HepG2 (cell line): ENCODE data around the gene GPBAR1. TPM values are rescaled to one million over a fixed set of nuclear protein-coding genes. Genes with fewer than 3 reads are reported as not detected.
A peak's percentile ranks its signal among the peaks of the same experiment; 100 is the strongest.

Experiments
- BORCS8-MEF2B ChIP-seq: sonication (generic); formaldehyde crosslinking; IDR thresholded peaks from 2 replicates; pipeline ENCODE4 v1.8.0; 2022; ENCODE audit warnings: mild to moderate bottlenecking, missing genetic modification reagents
- CTCF ChIP-seq: sonication (generic); formaldehyde crosslinking; IDR thresholded peaks from 2 replicates; pipeline ENCODE4 v1.5.0; 2020; ENCODE audit warnings: mild to moderate bottlenecking, missing genetic modification reagents, moderate library complexity
- HNRNPL ChIP-seq: fragments of 200-400 bp; formaldehyde crosslinking; IDR thresholded peaks from 2 replicates; pipeline ENCODE4 v1.6.1; 2017; ENCODE audit warnings: mild to moderate bottlenecking, low read depth, low read length
- RAD21 ChIP-seq: fragments of 450-650 bp; formaldehyde crosslinking; IDR thresholded peaks from 2 replicates; pipeline ENCODE4 v1.5.0; 2020; ENCODE audit warnings: mild to moderate bottlenecking
- STAG1 ChIP-seq: sonication (generic); formaldehyde crosslinking; IDR thresholded peaks from 2 replicates; pipeline ENCODE4 v1.4.0; 2020; ENCODE audit warnings: missing genetic modification reagents
- ZMYM3 ChIP-seq: sonication (generic); formaldehyde crosslinking; IDR thresholded peaks from 2 replicates; pipeline ENCODE4 v1.5.1; 2020; ENCODE audit warnings: mild to moderate bottlenecking, missing genetic modification reagents
- ZNF569 ChIP-seq: sonication (generic); formaldehyde crosslinking; IDR thresholded peaks from 2 replicates; pipeline ENCODE4 v1.5.0; 2020; ENCODE audit warnings: mild to moderate bottlenecking, missing genetic modification reagents, moderate library complexity, borderline replicate concordance
- polyA plus RNA-seq, 8 experiments: library from polyadenylated mRNA; depleted of rRNA in 3 of 8; stranded (reverse) in 7 of 8; unstranded in 1 of 8; fragments of >200 nt; fragmentation: Illumina TruSeq in 4 of 8; extraction: Trizol in 4 of 8; gene quantifications; 2 replicates each; pipeline versions ENCODE4 v1.2.1 to v1.2.3, GENCODE V29; 2011 to 2016; ENCODE audit warnings: low read depth in 4 of 8, missing spikeins in 1 of 8, mixed read lengths in 1 of 8; ENCODE audit not compliant: insufficient read depth in 1 of 8
- total RNA-seq, 5 experiments: library from RNA; depleted of rRNA; stranded (reverse); fragments of >200 nt; fragmentation: Illumina TruSeq; extraction: Trizol; gene quantifications; 2 replicates each; pipeline ENCODE4 v1.2.3, GENCODE V29; 2016; ENCODE audit warnings: low read depth in 1 of 5
- TF ChIP-seq, protein P1 (sequence below): sonication (generic); formaldehyde crosslinking; IDR thresholded peaks from 2 replicates; pipeline ENCODE4 v1.9.0; 2022; ENCODE audit warnings: missing genetic modification reagents, mild to moderate bottlenecking, borderline replicate concordance
- TF ChIP-seq, protein P2 (sequence below): sonication (generic); formaldehyde crosslinking; IDR thresholded peaks from 2 replicates; pipeline ENCODE4 v1.4.0; 2020; ENCODE audit warnings: missing genetic modification reagents

Gene GPBAR1
- total and polyA plus RNA-seq, 2 of the 13 experiments (the other 11 are each of a cell fraction or from before 2014, with no cell fraction given): 0.05 to 0.09 TPM

- TF ChIP-seq, protein P1, sequence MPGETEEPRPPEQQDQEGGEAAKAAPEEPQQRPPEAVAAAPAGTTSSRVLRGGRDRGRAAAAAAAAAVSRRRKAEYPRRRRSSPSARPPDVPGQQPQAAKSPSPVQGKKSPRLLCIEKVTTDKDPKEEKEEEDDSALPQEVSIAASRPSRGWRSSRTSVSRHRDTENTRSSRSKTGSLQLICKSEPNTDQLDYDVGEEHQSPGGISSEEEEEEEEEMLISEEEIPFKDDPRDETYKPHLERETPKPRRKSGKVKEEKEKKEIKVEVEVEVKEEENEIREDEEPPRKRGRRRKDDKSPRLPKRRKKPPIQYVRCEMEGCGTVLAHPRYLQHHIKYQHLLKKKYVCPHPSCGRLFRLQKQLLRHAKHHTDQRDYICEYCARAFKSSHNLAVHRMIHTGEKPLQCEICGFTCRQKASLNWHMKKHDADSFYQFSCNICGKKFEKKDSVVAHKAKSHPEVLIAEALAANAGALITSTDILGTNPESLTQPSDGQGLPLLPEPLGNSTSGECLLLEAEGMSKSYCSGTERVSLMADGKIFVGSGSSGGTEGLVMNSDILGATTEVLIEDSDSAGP (CRISPR knock-in tag): 0 out of 2 replicates have a peak, but pooled peaks have one; percentile 29
- TF ChIP-seq ZMYM3 (CRISPR knock-in tag) (no peak), BORCS8-MEF2B (CRISPR knock-in tag) (peak; percentile 33; the same call in 1 of the 2 replicates), CTCF (CRISPR knock-in tag) (peak; percentile 50), ZNF569 (CRISPR knock-in tag) (no peak), RAD21 (CRISPR knock-in tag) (peak; percentile 27; the same call in 1 of the 2 replicates), STAG1 (CRISPR knock-in tag) (peak; percentile 36), HNRNPL (0 out of 2 replicates have a peak, but pooled peaks have one; percentile 20)
- TF ChIP-seq, protein P2, sequence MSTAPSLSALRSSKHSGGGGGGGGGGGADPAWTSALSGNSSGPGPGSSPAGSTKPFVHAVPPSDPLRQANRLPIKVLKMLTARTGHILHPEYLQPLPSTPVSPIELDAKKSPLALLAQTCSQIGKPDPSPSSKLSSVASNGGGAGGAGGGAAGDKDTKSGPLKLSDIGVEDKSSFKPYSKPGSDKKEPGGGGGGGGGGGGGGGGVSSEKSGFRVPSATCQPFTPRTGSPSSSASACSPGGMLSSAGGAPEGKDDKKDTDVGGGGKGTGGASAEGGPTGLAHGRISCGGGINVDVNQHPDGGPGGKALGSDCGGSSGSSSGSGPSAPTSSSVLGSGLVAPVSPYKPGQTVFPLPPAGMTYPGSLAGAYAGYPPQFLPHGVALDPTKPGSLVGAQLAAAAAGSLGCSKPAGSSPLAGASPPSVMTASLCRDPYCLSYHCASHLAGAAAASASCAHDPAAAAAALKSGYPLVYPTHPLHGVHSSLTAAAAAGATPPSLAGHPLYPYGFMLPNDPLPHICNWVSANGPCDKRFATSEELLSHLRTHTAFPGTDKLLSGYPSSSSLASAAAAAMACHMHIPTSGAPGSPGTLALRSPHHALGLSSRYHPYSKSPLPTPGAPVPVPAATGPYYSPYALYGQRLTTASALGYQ (CRISPR knock-in tag): no peak
Measured at GRCh38 chr2:218260742-218261422, at the start of gene GPBAR1 (continued).
